Bronchial epithelial cell (primary cell): ENCODE results near the gene MSTN. TPM values are rescaled to one million over a fixed set of nuclear protein-coding genes. Genes with fewer than 3 reads are reported as not detected.

Experiments
- DNase-seq: peaks from one replicate; pipeline ENCODE4 v3.0.0-alpha.2; 2010; ENCODE audit warnings: low read depth
- FAIRE-seq: peaks from 2 replicates; lab custom pipeline; 2011; peaks lifted over from hg19 to GRCh38; lab: Jason Lieb, UNC
- H3K27me3 ChIP-seq: 2 replicates; pipeline ENCODE4 v1.5.1; 2011; ENCODE audit warnings: low read length; ENCODE audit not compliant: control insufficient read depth, insufficient read depth
- H3K36me3 ChIP-seq: 2 replicates; pipeline ENCODE4 v1.5.1; 2011; ENCODE audit warnings: low read length; ENCODE audit not compliant: control insufficient read depth, insufficient read depth
- H3K4me3 ChIP-seq: 2 replicates; pipeline ENCODE4 v1.5.1; 2011; ENCODE audit warnings: mild to moderate bottlenecking, low read depth, low read length, control low read depth
- total RNA-seq: library from RNA; depleted of rRNA; stranded (reverse); fragments of >200 nt; gene quantifications from 2 replicates; pipeline ENCODE4 v1.2.1, GENCODE V29; 2014
- TF ChIP-seq, protein P1 (sequence below): IDR thresholded peaks from 2 replicates; pipeline ENCODE4 v1.5.1; 2011; ENCODE audit warnings: mild to moderate bottlenecking, moderate library complexity, low read length, control low read depth, inconsistent platforms; ENCODE audit not compliant: insufficient read depth, severe bottlenecking

MSTN gene
- total RNA-seq, 1 donor from 2014 or later = not detected

- FAIRE-seq (no peak), DNase-seq (no peak)
- TF ChIP-seq, protein P1, sequence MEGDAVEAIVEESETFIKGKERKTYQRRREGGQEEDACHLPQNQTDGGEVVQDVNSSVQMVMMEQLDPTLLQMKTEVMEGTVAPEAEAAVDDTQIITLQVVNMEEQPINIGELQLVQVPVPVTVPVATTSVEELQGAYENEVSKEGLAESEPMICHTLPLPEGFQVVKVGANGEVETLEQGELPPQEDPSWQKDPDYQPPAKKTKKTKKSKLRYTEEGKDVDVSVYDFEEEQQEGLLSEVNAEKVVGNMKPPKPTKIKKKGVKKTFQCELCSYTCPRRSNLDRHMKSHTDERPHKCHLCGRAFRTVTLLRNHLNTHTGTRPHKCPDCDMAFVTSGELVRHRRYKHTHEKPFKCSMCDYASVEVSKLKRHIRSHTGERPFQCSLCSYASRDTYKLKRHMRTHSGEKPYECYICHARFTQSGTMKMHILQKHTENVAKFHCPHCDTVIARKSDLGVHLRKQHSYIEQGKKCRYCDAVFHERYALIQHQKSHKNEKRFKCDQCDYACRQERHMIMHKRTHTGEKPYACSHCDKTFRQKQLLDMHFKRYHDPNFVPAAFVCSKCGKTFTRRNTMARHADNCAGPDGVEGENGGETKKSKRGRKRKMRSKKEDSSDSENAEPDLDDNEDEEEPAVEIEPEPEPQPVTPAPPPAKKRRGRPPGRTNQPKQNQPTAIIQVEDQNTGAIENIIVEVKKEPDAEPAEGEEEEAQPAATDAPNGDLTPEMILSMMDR = no peak
- no peak overlapping the region for H3K4me3 ChIP-seq
- no peaks in the 10 kb centered on the region for H3K27me3 ChIP-seq
- no peaks in the 10 kb centered on the region for H3K36me3 ChIP-seq
Measured at GRCh38 chr2:190063624-190064023, 1.1 kb upstream of the MSTN start.

DNA sequence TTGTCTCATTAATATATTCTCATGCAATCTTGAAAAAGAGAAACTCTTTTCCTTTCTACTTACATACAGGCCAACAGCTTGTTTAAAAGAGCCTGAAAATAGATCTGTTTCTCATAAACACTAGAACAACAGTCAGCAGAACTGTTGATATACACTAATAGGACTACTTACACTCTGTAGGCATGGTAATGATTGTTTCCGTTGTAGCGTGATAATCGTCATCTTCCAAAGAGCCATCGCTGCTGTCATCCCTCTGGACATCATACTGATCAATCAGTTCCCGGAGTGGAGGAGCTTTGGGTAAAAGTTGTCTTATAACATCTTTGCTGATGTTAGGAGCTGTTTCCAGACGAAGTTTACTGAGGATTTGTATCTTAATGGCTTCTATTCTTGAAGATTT, 476 bp downstream of the MSTN start:
- Histone ChIP-seq H3K36me3 (no peaks in the 10 kb centered on the region), H3K4me3 (no peak overlapping the region), H3K27me3 (no peaks in the 10 kb centered on the region)
- no peak for DNase-seq
- no peak for FAIRE-seq
- TF ChIP-seq, protein P1 = no peak

GRCh38 chr2:190060626-190061025, 1.9 kb downstream of the MSTN start:
- TF ChIP-seq, protein P1 = no peak
- H3K27me3 ChIP-seq = no peaks in the 10 kb centered on the region
- no peaks in the 10 kb centered on the region for H3K36me3 ChIP-seq
- FAIRE-seq (no peak), DNase-seq (no peak)
- no peak overlapping the region for H3K4me3 ChIP-seq

GRCh38 chr2:190060019-190060418, 2.5 kb downstream of the MSTN start:
- Histone ChIP-seq H3K27me3 (no peaks in the 10 kb centered on the region), H3K4me3 (no peak overlapping the region), H3K36me3 (no peaks in the 10 kb centered on the region)
- FAIRE-seq (no peak), DNase-seq (no peak)
- TF ChIP-seq, protein P1 = no peak

GRCh38 chr2:190053426-190053825, 9.1 kb downstream of the MSTN start:
- H3K27me3 ChIP-seq = no peaks in the 10 kb centered on the region
- no peaks in the 10 kb centered on the region for H3K36me3 ChIP-seq
- no peak overlapping the region for H3K4me3 ChIP-seq
- DNase-seq (peak; percentile 74), FAIRE-seq (no peak)
- TF ChIP-seq, protein P1 = no peak

- TF ChIP-seq, protein P1 = no peak
- Histone ChIP-seq H3K36me3 (no peaks in the 10 kb centered on the region), H3K27me3 (no peaks in the 10 kb centered on the region), H3K4me3 (no peak overlapping the region)
- DNase-seq (peak; percentile 85), FAIRE-seq (peak; percentile 66)
Measured at GRCh38 chr2:190052307-190052706, 10.2 kb downstream of the MSTN start.
